OCI-LY1 (cell line): ENCODE results near the gene FAM83F.

Source experiments
- H2AFZ ChIP-seq: fragments of 200-600 bp; sonication (generic), shearing (Covaris generic); 2 replicates; pipeline ENCODE4 v1.6.0; 2014; ENCODE audit warnings: antibody characterized with exemption, mild to moderate bottlenecking, low read length
- H3F3A ChIP-seq: fragments of 200-600 bp; sonication (generic), shearing (Covaris generic); 2 replicates; pipeline ENCODE4 v1.6.0; 2014; ENCODE audit warnings: mild to moderate bottlenecking, antibody characterized with exemption, low read length, moderate library complexity; ENCODE audit not compliant: insufficient read depth
- H3K27ac ChIP-seq: fragments of 200-600 bp; sonication (generic); 2 replicates; pipeline ENCODE4 v1.5.1; 2014; ENCODE audit warnings: low read length, mixed run types, mild to moderate bottlenecking, low read depth; ENCODE audit not compliant: poor library complexity, severe bottlenecking
- H3K27me3 ChIP-seq: fragments of 200-600 bp; sonication (generic); 2 replicates; pipeline ENCODE4 v1.6.0; 2014; ENCODE audit warnings: antibody characterized with exemption, mild to moderate bottlenecking, low read length, moderate library complexity; ENCODE audit not compliant: insufficient read depth
- H3K36me3 ChIP-seq: fragments of 200-600 bp; sonication (generic); 2 replicates; pipeline ENCODE4 v1.6.1; 2014; ENCODE audit warnings: mild to moderate bottlenecking, antibody characterized with exemption, low read length, moderate library complexity, mixed read lengths; ENCODE audit not compliant: insufficient read depth
- H3K4me1 ChIP-seq: fragments of 200-600 bp; sonication (generic); 2 replicates; pipeline ENCODE4 v1.5.1; 2014; ENCODE audit warnings: mild to moderate bottlenecking, low read length, moderate library complexity; ENCODE audit not compliant: insufficient read depth, severe bottlenecking
- H3K4me2 ChIP-seq: fragments of 200-600 bp; sonication (generic), shearing (Covaris generic); 2 replicates; pipeline ENCODE4 v1.6.1; 2014; ENCODE audit warnings: low read length
- H3K4me3 ChIP-seq: fragments of 200-600 bp; sonication (generic); 2 replicates; pipeline ENCODE4 v1.5.1; 2014; ENCODE audit warnings: low read length, low read depth, mild to moderate bottlenecking, mixed read lengths; ENCODE audit not compliant: poor library complexity, severe bottlenecking
- H3K79me2 ChIP-seq: fragments of 200-600 bp; shearing (Covaris generic); 2 replicates; pipeline ENCODE4 v1.6.1; 2016; ENCODE audit warnings: mixed run types, low read length, mixed read lengths; ENCODE audit not compliant: insufficient read depth
- H3K9ac ChIP-seq: fragments of 200-600 bp; sonication (generic), shearing (Covaris generic); 2 replicates; pipeline ENCODE4 v1.6.1; 2014; ENCODE audit warnings: mild to moderate bottlenecking, low read length, mixed read lengths
- H3K9me2 ChIP-seq: fragments of 200-600 bp; sonication (generic), shearing (Covaris generic); 2 replicates; pipeline ENCODE4 v1.6.1; 2014; ENCODE audit warnings: low read depth, mild to moderate bottlenecking, low read length, mixed read lengths
- H3K9me3 ChIP-seq: fragments of 200-600 bp; shearing (Covaris generic); 2 replicates; pipeline ENCODE4 v1.6.1; 2014; ENCODE audit warnings: low read length, mixed read lengths
- H4K20me1 ChIP-seq: fragments of 200-600 bp; sonication (generic), shearing (Covaris generic); 2 replicates; pipeline ENCODE4 v1.6.0; 2016; ENCODE audit warnings: mild to moderate bottlenecking, low read length; ENCODE audit not compliant: insufficient read depth
- EZH2 ChIP-seq: fragments of 200-600 bp; sonication (generic), shearing (Covaris generic); IDR thresholded peaks from 2 replicates; pipeline ENCODE4 v1.8.0; 2017; ENCODE audit warnings: borderline replicate concordance, mixed run types, mild to moderate bottlenecking, antibody characterized with exemption, low read length, moderate library complexity, mixed read lengths
- TF ChIP-seq, protein P1 (sequence below): fragments of 200-600 bp; sonication (generic), shearing (Covaris generic); IDR thresholded peaks from 2 replicates; pipeline ENCODE4 v1.5.1; 2017; ENCODE audit warnings: mild to moderate bottlenecking, antibody characterized with exemption, low read length, moderate library complexity, mixed read lengths

FAM83F gene

DNA sequence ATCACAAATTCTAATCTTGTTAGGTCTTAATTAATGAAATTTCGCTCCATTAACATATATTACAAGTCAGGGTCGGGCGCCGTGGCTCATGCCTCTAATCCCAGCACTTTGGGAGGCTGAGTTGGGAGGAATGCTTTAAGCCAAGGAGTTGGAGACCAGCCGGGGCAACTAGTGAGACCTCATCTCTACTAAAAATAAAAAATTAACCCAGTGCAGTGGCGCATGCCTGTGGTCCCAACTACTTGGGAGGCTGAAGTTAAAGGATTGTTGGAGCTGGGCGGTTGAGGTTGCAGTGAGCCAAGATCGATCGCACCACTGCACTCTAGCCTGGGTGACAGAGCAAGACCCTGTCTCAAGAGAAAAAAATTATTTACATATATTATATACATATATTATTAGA lies 32.7 kb upstream of the FAM83F start:
- no peak overlapping the region for H3K9ac ChIP-seq
- H3F3A ChIP-seq: no peaks in the 10 kb centered on the region
- no peaks in the 10 kb centered on the region for H3K79me2 ChIP-seq
- no peak overlapping the region for H3K27ac ChIP-seq
- H4K20me1 ChIP-seq: no peaks in the 10 kb centered on the region
- TF ChIP-seq, protein P1, sequence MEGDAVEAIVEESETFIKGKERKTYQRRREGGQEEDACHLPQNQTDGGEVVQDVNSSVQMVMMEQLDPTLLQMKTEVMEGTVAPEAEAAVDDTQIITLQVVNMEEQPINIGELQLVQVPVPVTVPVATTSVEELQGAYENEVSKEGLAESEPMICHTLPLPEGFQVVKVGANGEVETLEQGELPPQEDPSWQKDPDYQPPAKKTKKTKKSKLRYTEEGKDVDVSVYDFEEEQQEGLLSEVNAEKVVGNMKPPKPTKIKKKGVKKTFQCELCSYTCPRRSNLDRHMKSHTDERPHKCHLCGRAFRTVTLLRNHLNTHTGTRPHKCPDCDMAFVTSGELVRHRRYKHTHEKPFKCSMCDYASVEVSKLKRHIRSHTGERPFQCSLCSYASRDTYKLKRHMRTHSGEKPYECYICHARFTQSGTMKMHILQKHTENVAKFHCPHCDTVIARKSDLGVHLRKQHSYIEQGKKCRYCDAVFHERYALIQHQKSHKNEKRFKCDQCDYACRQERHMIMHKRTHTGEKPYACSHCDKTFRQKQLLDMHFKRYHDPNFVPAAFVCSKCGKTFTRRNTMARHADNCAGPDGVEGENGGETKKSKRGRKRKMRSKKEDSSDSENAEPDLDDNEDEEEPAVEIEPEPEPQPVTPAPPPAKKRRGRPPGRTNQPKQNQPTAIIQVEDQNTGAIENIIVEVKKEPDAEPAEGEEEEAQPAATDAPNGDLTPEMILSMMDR: no peak
- no peak for TF ChIP-seq EZH2
- no peaks in the 10 kb centered on the region for H3K9me3 ChIP-seq
- no peak overlapping the region for H3K4me3 ChIP-seq
- no peak overlapping the region for H2AFZ ChIP-seq
- H3K9me2 ChIP-seq: no peaks in the 10 kb centered on the region
- H3K27me3 ChIP-seq: peaks cover 3% of the 10 kb centered on the region; the same call in 1 of the 2 replicates
- H3K4me1 ChIP-seq: no peaks in the 10 kb centered on the region
- no peaks in the 10 kb centered on the region for H3K36me3 ChIP-seq
- H3K4me2 ChIP-seq: no peak overlapping the region

GRCh38 chr22:39965748-39966147 lies 29.0 kb upstream of the FAM83F start:
- no peak overlapping the region for H2AFZ ChIP-seq
- H4K20me1 ChIP-seq: no peaks in the 10 kb centered on the region
- no peaks in the 10 kb centered on the region for H3K79me2 ChIP-seq
- H3K27me3 ChIP-seq: peaks cover 11% of the 10 kb centered on the region
- no peak for TF ChIP-seq EZH2
- TF ChIP-seq, protein P1: no peak
- H3K27ac ChIP-seq: no peak overlapping the region
- no peaks in the 10 kb centered on the region for H3K36me3 ChIP-seq
- H3K4me2 ChIP-seq: no peak overlapping the region
- H3F3A ChIP-seq: no peaks in the 10 kb centered on the region
- no peak overlapping the region for H3K4me3 ChIP-seq
- H3K9me2 ChIP-seq: no peaks in the 10 kb centered on the region
- H3K4me1 ChIP-seq: no peaks in the 10 kb centered on the region
- H3K9ac ChIP-seq: no peak overlapping the region
- no peaks in the 10 kb centered on the region for H3K9me3 ChIP-seq

DNA sequence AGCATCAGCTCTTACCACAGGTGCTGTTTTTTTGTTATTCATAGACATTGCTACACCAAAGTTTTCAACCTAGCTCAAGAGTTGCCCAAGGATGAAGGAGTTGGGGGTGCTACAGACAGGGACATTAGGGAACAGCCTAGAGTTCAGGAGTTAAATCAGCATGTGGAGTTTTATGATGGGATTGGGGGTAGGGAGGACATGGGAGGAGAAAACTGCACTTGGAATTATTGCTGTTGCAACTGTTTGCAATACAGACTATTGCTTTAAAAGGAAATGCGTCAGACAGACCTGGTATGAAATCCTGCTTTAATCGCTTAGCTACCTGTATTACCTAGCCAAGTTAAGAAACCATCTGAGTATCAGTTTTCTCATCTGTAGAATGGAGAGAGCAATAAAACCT lies 28.3 kb upstream of the FAM83F start:
- peaks cover 19% of the 10 kb centered on the region for H3K27me3 ChIP-seq
- no peak overlapping the region for H3K4me2 ChIP-seq
- no peak overlapping the region for H3K27ac ChIP-seq

More for the DNA sequence above, 28.3 kb upstream of the FAM83F start:
- Histone ChIP-seq H4K20me1 (no peaks in the 10 kb centered on the region), H3K4me3 (no peak overlapping the region), H3K4me1 (no peaks in the 10 kb centered on the region), H3K9me2 (no peaks in the 10 kb centered on the region), H3F3A (no peaks in the 10 kb centered on the region), H3K79me2 (no peaks in the 10 kb centered on the region), H3K9me3 (no peaks in the 10 kb centered on the region), H3K36me3 (no peaks in the 10 kb centered on the region), H3K9ac (no peak overlapping the region), H2AFZ (no peak overlapping the region)
- TF ChIP-seq, protein P1: no peak
- no peak for TF ChIP-seq EZH2
